B cell (primary cell): ENCODE data around the gene RIMBP2.

Source experiments
- CTCF ChIP-seq: fragments of 200-600 bp; IDR thresholded peaks from one replicate; pipeline ENCODE4 v1.8.0; 2022; ENCODE audit warnings: antibody characterized with exemption, mild to moderate bottlenecking
- EZH2 ChIP-seq: IDR thresholded peaks from 2 replicates; pipeline ENCODE4 v1.6.1; 2012; ENCODE audit warnings: borderline replicate concordance, low read depth, mild to moderate bottlenecking, moderate library complexity, low read length; ENCODE audit not compliant: insufficient read depth, poor library complexity, severe bottlenecking

- no peak for TF ChIP-seq CTCF
- TF ChIP-seq EZH2: no peak
These were observed 254.1 kb downstream of the RIMBP2 start for GRCh38 chr12:130461839-130462557.
